Astrocyte (in vitro differentiated cells and primary cell): ENCODE measurements around the gene CCDC187. TPM values are rescaled to one million over a fixed set of nuclear protein-coding genes. Genes with fewer than 3 reads are reported as not detected.

ENCODE experiments used
- DNase-seq: peaks from one replicate; pipeline ENCODE4 v3.0.0-alpha.2; 2010; ENCODE audit warnings: low read depth
- FAIRE-seq: peaks from 2 replicates; lab custom pipeline; 2011; peaks lifted over from hg19 to GRCh38; lab: Jason Lieb, UNC
- H2AFZ ChIP-seq: 2 replicates; pipeline ENCODE4 v1.6.0; 2012; ENCODE audit warnings: low read depth, low read length, inconsistent platforms
- H3K27ac ChIP-seq: 2 replicates; pipeline ENCODE4 v1.5.1; 2011; ENCODE audit warnings: low read depth, low read length, inconsistent platforms
- H3K27me3 ChIP-seq: 2 replicates; pipeline ENCODE4 v1.6.0; 2011; ENCODE audit warnings: low read length, inconsistent platforms; ENCODE audit not compliant: insufficient read depth
- H3K36me3 ChIP-seq: 2 replicates; pipeline ENCODE4 v1.5.1; 2011; ENCODE audit warnings: low read length, inconsistent platforms; ENCODE audit not compliant: insufficient read depth
- H3K4me1 ChIP-seq: 2 replicates; pipeline ENCODE4 v1.5.1; 2011; ENCODE audit warnings: low read length, inconsistent platforms; ENCODE audit not compliant: insufficient read depth
- H3K4me2 ChIP-seq: 2 replicates; pipeline ENCODE4 v1.6.0; 2012; ENCODE audit warnings: low read length, inconsistent platforms
- H3K4me3 ChIP-seq: 2 replicates; pipeline ENCODE4 v1.5.1; 2011; ENCODE audit warnings: low read depth, mild to moderate bottlenecking, low read length, inconsistent platforms; ENCODE audit not compliant: insufficient read depth
- H3K79me2 ChIP-seq: 2 replicates; pipeline ENCODE4 v1.6.0; 2012; ENCODE audit warnings: mild to moderate bottlenecking, low read length, inconsistent platforms; ENCODE audit not compliant: insufficient read depth
- H3K9ac ChIP-seq: 2 replicates; pipeline ENCODE4 v1.6.0; 2012; ENCODE audit warnings: mild to moderate bottlenecking, low read length, inconsistent platforms
- H3K9me3 ChIP-seq: 2 replicates; pipeline ENCODE4 v1.5.1; 2012; ENCODE audit warnings: low read depth, mild to moderate bottlenecking, low read length, inconsistent platforms; ENCODE audit not compliant: insufficient read depth
- H4K20me1 ChIP-seq: 2 replicates; pipeline ENCODE4 v1.6.0; 2012; ENCODE audit warnings: low read length, inconsistent platforms; ENCODE audit not compliant: insufficient read depth
- H3K27ac Mint-ChIP-seq: one replicate; pipeline ENCODE4 v1.8.0; 2021; ENCODE audit warnings: mild to moderate bottlenecking, mixed read lengths; ENCODE audit not compliant: unreplicated experiment
- H3K27me3 Mint-ChIP-seq: one replicate; pipeline ENCODE4 v1.8.0; 2021; ENCODE audit warnings: low read depth, mixed read lengths; ENCODE audit not compliant: unreplicated experiment
- H3K36me3 Mint-ChIP-seq: one replicate; pipeline ENCODE4 v1.8.0; 2021; ENCODE audit warnings: low read depth, mixed read lengths; ENCODE audit not compliant: unreplicated experiment
- H3K4me1 Mint-ChIP-seq: one replicate; pipeline ENCODE4 v1.8.0; 2021; ENCODE audit warnings: low read depth, mixed read lengths; ENCODE audit not compliant: unreplicated experiment
- H3K4me3 Mint-ChIP-seq: one replicate; pipeline ENCODE4 v1.8.0; 2021; ENCODE audit warnings: mild to moderate bottlenecking, moderate library complexity, mixed read lengths; ENCODE audit not compliant: unreplicated experiment
- H3K9me3 Mint-ChIP-seq: one replicate; pipeline ENCODE4 v1.8.0; 2021; ENCODE audit warnings: mild to moderate bottlenecking, mixed read lengths; ENCODE audit not compliant: unreplicated experiment
- CTCF ChIP-seq: IDR thresholded peaks from 2 replicates; pipeline ENCODE4 v1.5.1; 2011; ENCODE audit warnings: low read depth, mild to moderate bottlenecking, inconsistent platforms, low read length, moderate library complexity; ENCODE audit not compliant: insufficient read depth
- EZH2 ChIP-seq: IDR thresholded peaks from 2 replicates; pipeline ENCODE4 v1.6.1; 2012; ENCODE audit warnings: mild to moderate bottlenecking, low read length, inconsistent platforms; ENCODE audit not compliant: insufficient read depth
- total RNA-seq: library from RNA; stranded (reverse); gene quantifications from 2 replicates; pipeline ENCODE4 v1.2.1, GENCODE V29; 2021

Gene CCDC187
- total RNA-seq, 1 donor from 2014 or later = 0.09 TPM

GRCh38 chr9:136318776-136319241 is 14.9 kb upstream of the CCDC187 start:
- Mint-ChIP-seq H3K36me3 (peaks cover 7% of the 10 kb centered on the region), H3K4me3 (no peak overlapping the region), H3K27me3 (peaks cover 8% of the 10 kb centered on the region), H3K4me1 (no peaks in the 10 kb centered on the region), H3K27ac (no peak overlapping the region), H3K9me3 (peaks cover 28% of the 10 kb centered on the region)
- Histone ChIP-seq H3K4me3 (no peak overlapping the region), H3K36me3 (no peaks in the 10 kb centered on the region), H3K4me2 (no peak overlapping the region), H3K27me3 (no peaks in the 10 kb centered on the region), H3K79me2 (no peaks in the 10 kb centered on the region), H3K9me3 (peaks cover 17% of the 10 kb centered on the region), H3K4me1 (no peaks in the 10 kb centered on the region), H4K20me1 (no peaks in the 10 kb centered on the region), H2AFZ (no peak overlapping the region), H3K27ac (no peak overlapping the region), H3K9ac (no peak overlapping the region)
- DNase-seq (no peak), FAIRE-seq (no peak)
- TF ChIP-seq EZH2 = no peak
- no peak for TF ChIP-seq CTCF

GRCh38 chr9:136318111-136318775 is 14.3 kb upstream of the CCDC187 start:
- peaks cover 28% of the 10 kb centered on the region for H3K9me3 Mint-ChIP-seq
- H3K9ac ChIP-seq = no peak overlapping the region
- peaks cover 17% of the 10 kb centered on the region for H3K9me3 ChIP-seq
- no peaks in the 10 kb centered on the region for H3K36me3 ChIP-seq
- no peak overlapping the region for H2AFZ ChIP-seq
- DNase-seq = no peak
- no peaks in the 10 kb centered on the region for H3K27me3 ChIP-seq
- H3K27ac ChIP-seq = no peak overlapping the region
- H3K4me3 ChIP-seq = no peak overlapping the region
- TF ChIP-seq EZH2 (no peak), CTCF (no peak)
- no peaks in the 10 kb centered on the region for H3K4me1 ChIP-seq
- no peaks in the 10 kb centered on the region for H4K20me1 ChIP-seq
- no peaks in the 10 kb centered on the region for H3K4me1 Mint-ChIP-seq
- H3K27me3 Mint-ChIP-seq = peaks cover 3% of the 10 kb centered on the region
- no peak for FAIRE-seq
- peaks cover 7% of the 10 kb centered on the region for H3K36me3 Mint-ChIP-seq
- no peaks in the 10 kb centered on the region for H3K79me2 ChIP-seq
- H3K4me2 ChIP-seq = no peak overlapping the region
- no peak overlapping the region for H3K27ac Mint-ChIP-seq
- H3K4me3 Mint-ChIP-seq = no peak overlapping the region

- Mint-ChIP-seq H3K27ac (no peak overlapping the region), H3K36me3 (peaks cover 7% of the 10 kb centered on the region), H3K27me3 (peaks cover 3% of the 10 kb centered on the region), H3K4me1 (no peaks in the 10 kb centered on the region), H3K4me3 (no peak overlapping the region), H3K9me3 (peaks cover 28% of the 10 kb centered on the region)
- H3K36me3 ChIP-seq = no peaks in the 10 kb centered on the region
- H3K9me3 ChIP-seq = peaks cover 17% of the 10 kb centered on the region
- no peak overlapping the region for H3K4me3 ChIP-seq
- no peak overlapping the region for H3K9ac ChIP-seq
- DNase-seq (no peak), FAIRE-seq (no peak)
- TF ChIP-seq CTCF (no peak), EZH2 (no peak)
- H3K4me2 ChIP-seq = no peak overlapping the region
- no peaks in the 10 kb centered on the region for H4K20me1 ChIP-seq
- no peaks in the 10 kb centered on the region for H3K27me3 ChIP-seq
- no peak overlapping the region for H3K27ac ChIP-seq
- H2AFZ ChIP-seq = no peak overlapping the region
- no peaks in the 10 kb centered on the region for H3K4me1 ChIP-seq
- H3K79me2 ChIP-seq = no peaks in the 10 kb centered on the region
These were observed 13.8 kb upstream of the CCDC187 start for GRCh38 chr9:136317695-136318094.
